HG02623 (cell line): Measurements from ENCODE around the gene RIPOR3.
"Not testable (repeated sequence)": the region's sequence is repeated elsewhere in the genome, so short reads cannot be mapped to it uniquely, and the experiment has no call there.

ENCODE experiments used
- ATAC-seq: cut with Tn5 transposase; IDR thresholded peaks from one replicate; pipeline ENCODE4 v1.9.1; 2021; ENCODE audit warnings: moderate library complexity; ENCODE audit not compliant: unreplicated experiment

The RIPOR3 gene

DNA sequence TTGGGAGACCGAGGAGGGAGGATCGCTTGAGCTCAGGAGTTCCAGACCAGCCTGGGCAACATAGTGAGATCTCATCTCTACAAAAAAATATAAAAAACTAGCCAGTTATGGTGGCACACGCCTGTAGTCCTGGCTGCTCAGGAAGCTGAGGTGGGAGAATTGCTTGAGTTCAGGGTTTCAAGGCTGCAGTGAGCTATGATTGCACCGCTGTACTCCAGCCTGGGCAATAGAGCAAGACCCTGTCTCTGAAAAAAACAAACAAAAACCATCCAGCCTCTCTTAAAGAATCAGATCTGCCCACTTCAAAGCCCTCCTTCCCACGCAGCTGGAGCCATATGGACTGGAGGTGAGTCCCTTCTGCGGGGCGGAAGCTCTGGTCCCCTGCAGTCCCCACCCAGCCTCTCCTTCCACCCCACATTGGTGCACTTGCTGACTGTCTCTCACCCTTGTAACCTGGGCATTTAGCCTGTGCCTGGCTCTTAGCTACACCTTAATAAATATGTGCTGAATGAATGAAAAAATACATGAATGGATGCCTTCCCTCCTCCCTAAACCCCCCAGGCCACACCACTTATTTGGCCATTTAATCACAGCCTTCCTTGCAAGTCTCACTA lies 32.9 kb upstream of the RIPOR3 start:
- ATAC-seq = no peak

DNA sequence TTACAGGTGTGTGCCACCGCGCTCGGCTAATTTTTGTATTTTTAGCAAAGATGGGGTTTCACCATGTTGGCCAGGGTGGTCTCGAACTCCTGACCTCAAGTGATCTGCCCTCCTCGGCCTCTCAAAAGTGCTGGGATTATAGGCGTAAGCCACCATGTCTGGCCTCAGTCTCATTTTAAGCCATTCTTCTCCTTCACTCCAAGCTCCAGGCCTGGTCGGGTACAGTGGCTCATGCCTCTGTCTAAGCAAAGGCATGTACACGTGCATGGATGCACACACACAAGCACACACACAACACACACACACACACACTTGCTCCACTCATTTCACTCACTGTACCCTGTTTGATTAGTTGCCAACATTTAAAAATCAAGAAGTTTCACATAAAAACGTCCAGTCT lies 32.3 kb upstream of the RIPOR3 start:
- no peak for ATAC-seq

DNA sequence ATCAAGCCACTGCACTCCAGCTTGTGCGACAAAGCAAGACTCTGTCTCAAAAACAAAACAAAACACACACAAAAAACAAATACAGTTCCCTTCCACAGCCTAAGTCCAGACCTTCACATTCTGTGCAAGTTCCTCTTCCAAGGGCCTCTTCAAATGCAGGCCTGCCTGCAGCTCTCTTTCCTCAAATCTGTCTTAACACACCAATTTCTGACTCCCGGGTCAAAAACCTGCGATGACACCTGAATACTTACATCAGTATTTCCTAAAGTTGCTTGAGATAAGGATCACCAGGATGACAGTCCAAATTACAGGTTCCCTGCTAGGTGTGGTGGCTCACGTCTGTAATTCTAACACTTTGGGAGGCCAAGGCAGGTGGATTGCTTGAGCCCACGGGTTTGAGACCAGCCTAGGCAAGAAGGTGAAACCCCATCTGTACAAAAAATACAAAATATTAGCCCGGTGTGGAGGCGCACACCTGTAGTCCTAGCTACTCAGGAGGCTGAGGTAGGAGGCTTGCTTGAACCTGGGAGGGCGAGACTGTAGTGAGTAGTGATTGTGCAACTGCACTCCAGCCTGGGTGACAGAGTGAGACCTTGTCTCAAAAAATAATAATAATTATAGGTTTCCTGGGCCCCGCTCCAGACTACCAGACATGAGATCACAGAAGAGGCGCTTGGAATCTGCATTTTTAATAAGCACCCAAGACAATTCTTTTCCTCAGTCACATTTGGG lies 31.2 kb upstream of the RIPOR3 start:
- ATAC-seq = no peak

DNA sequence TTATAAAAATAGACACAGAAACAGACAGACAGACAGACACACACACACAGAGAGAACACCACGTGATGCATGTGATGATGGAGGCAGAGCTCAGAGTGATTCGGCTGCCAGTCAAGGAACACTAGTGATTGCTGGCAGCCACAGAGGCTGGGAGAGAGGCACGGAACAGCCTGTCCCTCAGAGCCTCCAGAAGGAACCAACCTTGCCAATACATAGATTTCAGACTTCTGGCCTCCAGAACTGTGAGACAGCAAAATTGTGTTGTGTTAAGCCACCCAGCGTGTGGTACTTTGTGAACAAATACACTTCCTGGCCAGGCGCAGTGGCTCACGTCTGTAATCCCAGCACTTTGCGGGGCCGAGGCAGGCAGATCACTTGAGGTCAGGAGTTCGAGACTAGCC lies 30.5 kb upstream of the RIPOR3 start:
- ATAC-seq = no peak

DNA sequence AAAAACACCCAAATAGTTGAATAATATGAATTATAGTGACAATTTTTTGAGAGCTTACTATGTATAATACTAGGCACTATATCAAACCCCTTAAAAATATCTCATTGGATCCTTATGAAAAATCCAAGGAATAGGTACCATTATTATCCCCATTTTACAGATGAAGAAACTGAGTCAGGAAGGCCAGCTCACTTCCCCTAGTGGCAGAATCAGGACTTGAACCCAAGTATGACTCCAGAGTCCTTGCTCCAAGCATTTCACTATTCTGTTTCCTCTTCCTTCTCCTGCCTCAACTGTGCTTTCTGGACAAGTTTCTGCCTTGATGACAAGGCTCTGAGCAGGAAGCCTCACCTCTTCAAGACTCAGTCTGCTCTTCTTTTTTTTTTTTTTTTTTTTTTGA lies 29.2 kb upstream of the RIPOR3 start:
- no peak for ATAC-seq

DNA sequence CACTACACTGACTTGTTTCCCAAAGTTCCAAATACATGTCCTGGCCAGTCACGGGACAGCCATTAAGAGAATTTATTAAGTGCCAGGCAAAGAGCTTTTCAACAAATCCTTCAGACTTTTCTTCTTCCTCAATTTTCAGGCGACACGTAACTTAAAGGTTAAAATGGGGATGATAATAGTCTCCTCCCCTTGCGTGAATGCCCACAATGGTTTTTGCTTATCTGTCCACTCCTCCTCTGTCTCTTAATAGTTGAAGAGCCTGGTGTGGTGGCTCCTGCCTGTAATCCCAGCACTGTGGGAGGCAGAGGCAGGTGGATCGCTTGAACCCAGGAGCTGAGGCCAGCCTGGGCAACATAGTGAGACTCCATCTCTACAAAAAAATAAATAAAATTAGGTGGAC lies 28.7 kb upstream of the RIPOR3 start:
- ATAC-seq = no peak

DNA sequence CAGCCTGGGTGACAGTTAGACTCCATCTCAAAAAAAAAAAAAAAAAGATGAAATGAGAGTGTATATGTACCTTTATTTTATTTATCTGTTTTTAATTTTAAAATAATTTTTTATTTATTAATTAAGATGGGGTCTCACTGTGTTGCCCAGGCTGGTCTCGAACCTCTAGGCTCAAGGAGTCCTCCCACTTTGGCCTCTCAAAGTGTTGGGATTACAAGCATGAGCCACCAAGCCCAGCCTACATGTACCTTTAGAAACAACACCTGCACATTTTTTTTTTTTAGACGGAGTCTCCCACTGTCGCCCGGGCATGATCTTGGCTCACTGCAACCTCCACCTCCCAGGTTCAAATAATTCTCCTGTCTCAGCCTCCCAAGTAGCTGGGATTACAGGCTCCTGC lies 28.0 kb upstream of the RIPOR3 start:
- no peak for ATAC-seq

DNA sequence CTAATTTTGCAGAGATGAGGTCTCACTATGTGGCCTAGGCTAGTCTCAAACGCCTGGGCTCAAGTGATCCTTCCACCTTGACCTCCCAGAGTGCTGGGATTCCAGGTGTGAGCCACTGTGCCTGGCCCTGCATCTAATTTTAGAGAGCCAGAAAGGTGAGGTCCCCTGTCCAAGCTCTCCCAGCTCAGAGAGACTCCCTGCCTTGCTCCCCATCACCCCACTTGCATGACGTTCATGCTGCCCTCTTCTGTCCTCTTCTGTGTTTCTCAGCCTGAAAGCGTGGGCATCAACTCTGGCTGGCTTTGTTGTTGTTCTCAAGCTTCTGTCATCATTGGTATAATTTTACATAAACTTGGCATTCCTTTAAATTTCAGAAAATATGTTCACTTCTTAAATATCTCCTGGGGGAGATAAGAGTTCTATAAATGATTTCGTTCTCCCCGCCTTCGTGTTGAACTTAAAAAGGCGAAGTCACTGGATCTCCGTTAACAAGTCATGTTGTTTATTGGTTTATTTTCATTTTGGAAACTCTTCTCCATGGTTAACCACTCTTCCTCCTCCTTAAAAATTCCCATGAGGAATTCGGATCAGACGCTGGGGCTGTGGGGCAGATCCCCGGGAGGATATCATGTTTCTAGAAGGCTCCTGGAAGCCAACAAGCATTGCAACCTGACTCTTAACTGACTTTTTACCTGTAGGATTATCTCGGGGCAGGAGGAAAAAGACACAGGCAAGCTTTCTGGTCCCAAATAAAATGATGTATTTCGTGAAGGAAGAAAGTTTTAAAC lies 26.8 kb upstream of the RIPOR3 start:
- no peak for ATAC-seq

DNA sequence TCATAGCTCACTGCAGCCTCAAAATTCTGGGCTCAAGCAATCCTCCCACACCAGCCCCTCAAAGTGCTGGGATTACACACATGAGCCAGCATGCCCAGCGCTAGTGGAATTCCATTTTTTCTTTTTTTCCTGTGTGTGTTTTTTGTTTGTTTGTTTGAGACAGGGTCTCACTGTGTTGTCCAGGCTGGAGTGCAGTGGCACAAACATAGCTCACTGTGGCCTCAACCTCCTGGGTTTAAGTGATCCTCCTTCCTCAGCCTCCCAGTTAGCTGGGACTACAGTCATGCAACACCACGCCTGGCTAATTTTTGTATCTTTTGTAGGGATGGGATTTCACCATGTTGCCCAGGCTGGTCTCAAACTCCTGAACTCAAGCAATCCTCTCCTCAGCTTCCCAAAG lies 26.0 kb upstream of the RIPOR3 start:
- no peak for ATAC-seq

DNA sequence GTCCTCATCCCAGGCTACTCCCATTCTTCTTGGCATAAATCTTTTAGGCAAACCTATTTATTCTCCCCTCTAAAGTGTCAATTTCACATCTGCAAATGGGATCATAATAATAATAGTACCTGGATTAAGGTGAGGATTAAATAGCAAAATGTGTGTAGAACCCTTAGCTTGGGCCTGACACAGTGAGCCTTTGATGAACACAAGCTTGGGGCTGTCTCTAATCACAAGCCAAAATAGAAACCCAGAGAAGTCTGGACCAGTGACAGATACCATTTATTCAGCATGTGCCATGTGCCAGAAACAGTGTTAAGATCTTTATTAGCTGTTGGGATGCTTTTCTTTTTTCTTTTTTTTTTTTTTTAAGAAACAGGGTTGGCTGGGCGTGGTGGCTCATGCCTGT lies 25.2 kb upstream of the RIPOR3 start:
- ATAC-seq = no peak

DNA sequence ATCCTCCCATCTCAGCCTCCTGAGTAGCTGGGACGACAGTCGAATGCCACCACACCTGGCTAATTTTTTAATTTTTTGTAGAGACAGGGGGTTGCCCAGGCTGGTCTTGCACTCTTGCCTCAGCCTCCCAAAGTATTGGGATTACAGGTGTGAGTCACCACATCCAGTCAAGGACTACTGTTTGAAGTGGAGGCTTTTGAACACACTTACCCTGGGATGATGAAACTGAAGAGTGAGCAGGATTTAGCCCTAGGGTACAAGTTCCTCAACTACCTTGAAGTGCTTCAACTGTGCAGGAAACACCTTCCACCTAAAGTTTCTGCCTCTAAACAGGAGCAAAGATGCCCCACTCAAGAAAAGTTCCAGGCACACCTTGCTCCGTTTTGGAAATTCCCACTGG lies 24.4 kb upstream of the RIPOR3 start:
- no peak for ATAC-seq

DNA sequence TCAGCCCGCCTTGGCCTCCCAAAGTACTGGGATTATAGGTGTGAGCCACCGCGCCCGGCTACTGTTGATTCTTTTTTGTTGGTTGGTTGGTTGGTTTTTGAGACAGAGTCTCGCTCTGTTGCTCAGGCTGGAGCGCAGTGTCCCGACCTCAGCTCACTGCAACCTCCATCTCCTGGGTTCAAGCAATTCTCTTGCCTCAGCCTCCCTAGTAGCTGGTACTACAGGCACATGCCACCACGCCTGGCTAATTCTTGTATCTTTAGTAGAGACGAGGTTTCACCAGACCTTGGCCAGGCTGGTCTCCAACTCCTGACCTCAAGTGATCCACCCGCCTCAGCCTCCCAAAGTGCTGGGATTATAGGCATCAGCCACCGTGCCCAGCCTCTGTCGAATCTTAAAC lies 23.1 kb upstream of the RIPOR3 start:
- ATAC-seq = not testable (repeated sequence)

DNA sequence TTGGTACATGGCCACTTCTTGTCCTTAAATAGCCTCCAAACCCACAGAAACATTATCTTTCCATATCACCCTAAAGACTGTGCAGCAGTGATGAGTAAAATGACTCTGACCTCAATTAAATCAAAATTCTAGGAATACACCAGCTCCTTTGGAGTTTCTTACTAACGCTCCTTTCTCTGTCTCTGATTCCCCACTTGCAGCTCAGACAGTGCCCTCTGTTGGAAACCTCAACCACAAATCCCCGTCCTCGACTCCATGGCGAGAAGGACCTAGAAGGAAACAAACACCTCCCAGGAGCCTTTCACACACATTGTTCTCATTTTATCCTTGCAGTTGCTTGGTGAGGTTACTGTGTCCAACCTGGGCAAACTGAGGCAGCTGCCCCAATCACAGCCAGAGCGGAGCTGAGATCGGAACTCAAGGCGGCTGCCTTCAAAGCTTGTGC lies 22.3 kb upstream of the RIPOR3 start:
- no peak for ATAC-seq

DNA sequence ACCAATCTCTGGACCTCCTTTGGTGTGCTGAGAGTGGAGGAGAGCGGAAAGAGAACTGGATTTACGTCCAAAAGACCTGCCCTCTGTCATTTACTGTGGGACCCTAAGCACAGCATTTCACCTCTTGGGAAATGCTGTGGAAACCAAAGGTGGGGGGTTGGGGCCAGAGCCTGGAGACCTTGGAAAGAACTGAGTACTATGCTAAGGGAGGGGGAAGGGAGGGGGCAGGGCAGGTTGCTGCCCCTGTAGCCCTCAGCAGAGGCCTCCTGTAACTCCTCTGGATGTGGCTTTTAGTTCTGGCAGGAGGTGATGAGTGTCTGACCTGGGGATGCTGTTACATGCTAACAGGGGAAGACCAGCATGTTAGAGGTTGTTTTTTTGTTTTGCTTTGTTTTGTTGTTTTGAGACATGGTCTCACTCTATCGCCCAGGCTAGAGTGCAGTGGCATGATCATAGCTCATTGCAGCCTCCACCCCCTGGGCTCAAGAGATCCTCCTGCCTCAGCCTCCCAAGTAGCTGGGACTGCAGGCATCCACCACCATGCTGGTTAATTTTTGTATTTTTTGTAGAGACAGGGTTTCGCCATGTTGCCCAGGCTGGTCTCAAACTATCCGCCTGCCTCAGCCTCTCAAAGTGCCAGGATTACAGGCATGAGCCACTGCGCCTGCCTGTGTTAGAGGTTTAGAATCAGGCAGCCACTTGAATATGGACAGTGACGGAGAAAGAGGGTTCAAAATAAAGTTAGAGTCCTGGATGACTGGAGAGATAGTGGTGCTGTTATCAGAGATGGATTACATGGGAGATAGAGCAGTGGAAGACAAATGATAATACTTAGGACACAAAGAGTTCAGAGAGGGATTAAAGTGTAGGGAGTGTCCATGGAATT lies 21.7 kb upstream of the RIPOR3 start:
- ATAC-seq = no peak

DNA sequence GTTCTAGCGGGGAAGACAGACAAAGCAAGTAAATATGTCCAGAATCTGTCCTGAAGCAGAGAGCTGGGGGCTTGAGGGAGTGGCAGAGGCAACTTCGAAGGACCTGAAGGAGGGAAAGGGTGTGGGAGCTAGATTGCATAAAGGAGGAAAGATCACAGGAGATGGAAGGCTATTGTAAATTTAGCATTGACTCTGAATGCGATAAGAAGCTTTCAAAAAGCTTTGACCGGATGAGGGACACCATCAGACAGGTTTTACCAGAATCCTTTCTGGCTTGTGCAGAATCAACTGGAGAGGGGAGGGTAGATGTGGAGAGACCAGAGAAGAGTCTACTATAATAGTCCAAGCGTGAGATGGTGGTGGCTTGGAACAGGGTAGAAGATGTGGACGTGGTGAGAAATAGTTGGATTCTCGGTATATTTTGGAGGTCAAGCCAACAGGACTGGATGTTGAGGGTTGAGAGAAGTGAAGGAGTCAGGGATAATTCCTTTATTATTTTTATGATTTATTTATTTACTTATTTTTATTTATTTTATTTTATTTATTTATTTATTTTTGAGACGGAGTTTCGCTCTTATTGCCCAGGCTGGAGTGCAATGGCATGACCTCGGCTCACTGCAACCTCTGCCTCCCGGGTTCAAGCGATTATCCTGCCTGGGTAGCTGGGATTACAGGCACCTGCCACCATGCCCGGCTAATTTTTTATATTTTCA lies 19.9 kb upstream of the RIPOR3 start:
- ATAC-seq = no peak

DNA sequence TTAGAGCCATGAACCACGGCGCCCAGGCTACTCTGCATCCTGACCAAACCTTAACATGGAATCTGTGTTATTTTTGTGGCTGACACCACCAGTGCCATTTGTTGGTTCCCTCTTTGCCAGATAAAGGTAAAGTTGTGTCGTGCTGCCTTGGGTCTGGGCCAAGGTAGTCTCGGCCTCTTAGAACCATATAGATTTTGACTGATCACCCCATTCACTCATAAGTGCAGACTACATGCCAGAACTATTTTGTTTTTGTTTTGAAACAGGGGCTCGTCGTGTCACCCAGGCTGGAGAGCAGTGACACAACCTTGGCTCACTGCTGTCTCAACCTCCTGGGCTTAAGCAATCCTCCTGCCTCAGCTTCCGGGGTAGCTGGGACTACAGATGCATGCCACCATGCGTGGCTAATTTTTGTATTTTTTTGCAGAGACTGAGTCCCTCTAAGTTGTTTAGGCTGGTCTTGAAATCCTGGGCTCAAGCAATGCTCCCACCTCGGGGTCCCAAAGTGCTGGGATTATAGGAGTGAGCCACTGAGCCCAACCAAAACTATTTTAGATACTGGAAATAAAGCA lies 19.2 kb upstream of the RIPOR3 start:
- no peak for ATAC-seq

DNA sequence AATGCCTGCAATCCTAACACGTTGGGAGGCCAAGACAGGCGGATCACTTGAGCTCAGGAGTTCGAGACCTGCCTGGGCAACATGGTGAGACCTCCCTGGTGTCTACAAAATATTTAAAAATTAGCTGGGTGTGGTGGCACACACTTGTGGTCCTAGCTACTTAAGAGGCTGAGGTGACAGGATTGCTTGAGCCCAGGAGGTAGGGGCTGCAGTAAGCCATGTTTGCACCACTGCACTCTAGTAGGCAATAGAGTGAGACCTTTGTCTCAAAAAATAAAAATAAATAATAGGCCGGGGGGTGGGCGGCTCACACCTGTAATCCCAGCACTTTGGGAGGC lies 18.3 kb upstream of the RIPOR3 start:
- ATAC-seq = no peak

DNA sequence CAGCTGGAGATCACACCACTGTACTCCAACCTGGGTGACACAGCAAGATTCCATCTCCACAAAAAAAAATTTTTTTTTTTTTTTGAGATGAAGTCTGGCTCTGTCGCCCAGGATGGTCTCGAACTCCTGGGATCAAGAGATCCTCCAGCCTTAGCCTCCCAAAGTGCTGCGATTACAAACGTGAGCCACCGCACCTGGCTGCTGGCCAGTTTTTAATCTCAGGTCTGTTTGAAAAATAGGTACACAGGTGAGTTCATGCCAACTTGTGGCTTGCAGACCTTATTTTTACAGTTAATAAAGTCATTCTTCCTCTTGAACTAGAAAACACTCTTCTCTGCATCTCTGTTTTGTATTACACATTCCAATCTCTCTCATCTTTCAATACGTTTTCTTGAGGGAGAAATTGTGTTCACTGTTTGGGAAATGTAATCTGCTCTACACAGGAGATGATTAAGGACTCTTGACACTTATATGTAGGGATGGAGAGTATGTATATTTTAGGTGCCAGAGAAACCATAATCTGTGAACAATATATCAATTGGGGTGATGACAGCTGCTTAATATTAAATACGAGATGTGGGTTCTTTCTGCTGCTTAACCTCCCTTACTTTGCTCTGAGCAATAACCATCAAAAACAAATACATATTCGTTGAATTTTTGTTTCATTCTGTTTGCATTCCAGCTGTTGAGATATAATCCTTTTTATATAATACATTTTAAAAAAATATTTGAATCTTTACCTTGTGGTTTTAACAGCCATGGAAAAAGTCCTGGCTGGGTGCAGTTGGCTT lies 17.7 kb upstream of the RIPOR3 start:
- ATAC-seq = no peak

DNA sequence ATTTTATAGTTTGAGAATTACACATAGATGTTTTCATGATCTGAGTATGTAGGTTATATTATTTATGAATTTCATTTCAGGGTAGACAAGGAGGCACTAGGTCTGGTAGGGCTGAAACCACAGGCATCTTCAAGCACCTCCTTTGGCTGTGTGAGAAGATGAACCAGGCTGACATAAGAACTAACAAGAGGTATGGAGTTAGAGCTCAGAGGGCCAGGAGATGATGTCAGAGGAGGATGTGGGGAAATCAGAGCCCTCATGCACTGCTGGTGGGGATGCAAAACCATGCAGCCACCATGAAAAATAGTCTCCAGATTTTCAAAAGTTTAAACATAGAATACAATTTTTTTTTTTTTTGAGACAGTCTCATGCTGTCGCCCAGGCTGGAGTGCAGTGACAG lies 13.6 kb upstream of the RIPOR3 start:
- ATAC-seq = no peak

DNA sequence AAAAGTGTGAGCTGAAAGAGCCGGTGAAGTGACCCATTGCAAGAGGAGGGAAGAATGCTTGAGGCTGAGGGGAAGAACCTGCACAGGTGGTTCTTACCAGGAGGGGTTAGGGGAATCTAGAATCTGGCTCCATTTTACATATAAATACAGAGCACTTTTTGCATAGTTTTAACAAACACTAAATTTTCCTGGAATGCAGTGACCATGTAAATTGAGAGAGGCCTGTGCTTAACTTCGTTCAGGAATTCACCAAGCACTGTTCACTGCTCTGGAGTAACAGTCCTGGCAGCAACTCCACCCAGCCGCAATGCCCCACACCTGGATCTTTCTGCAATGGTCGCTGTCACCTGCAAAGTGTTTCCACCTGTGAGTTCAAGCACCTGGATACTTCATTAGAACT lies 13.2 kb upstream of the RIPOR3 start:
- ATAC-seq = no peak
